DMS114 treated with DMSO at 0.1 percent for 48 hours (cell line): ENCODE data around the gene P4HA2.
"Not testable (repeated sequence)": the region's sequence is repeated elsewhere in the genome, so short reads cannot be mapped to it uniquely, and the experiment has no call there.

ENCODE experiments used
- DNase-seq: peaks from one replicate; lab custom pipeline; 2025; ENCODE audit not compliant: unreplicated experiment; lab: John Stamatoyannopoulos, UW

The P4HA2 gene

DNA sequence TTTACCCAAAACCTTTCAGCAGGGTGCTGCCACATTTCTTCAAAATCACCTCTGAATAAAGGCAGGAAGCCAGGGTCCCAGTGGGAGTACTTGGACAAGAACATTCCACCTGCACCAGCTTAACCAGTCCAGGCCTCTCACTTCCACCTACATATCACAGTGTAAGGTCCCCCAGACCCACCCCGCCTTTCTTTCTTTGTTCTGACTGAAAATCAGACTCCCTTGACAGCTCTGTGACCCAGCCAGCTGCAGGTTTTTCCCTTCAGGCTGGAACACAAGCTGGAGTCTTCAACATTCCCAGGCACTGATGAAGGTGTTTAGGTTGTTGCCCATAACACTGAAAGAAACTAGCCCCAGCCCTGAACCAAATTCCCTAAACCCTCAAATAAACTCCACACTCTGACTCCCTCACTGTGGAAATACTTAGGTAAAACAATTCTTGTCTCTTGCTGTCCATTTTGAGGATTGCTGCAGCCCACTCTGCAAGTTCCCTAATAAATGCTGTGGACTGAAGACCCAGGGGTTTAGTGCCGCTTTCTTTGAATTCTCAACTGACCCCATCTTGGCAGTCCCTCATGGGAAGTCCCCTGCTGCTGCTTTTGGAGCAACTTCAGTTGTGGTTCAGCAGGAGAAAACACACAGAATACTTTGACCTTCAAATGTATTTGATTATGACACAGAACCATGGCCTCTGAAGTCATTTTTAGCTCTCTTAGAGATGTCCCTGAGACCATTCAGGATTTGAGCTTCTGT lies 24.8 kb downstream of the P4HA2 start:
- no peak for DNase-seq

DNA sequence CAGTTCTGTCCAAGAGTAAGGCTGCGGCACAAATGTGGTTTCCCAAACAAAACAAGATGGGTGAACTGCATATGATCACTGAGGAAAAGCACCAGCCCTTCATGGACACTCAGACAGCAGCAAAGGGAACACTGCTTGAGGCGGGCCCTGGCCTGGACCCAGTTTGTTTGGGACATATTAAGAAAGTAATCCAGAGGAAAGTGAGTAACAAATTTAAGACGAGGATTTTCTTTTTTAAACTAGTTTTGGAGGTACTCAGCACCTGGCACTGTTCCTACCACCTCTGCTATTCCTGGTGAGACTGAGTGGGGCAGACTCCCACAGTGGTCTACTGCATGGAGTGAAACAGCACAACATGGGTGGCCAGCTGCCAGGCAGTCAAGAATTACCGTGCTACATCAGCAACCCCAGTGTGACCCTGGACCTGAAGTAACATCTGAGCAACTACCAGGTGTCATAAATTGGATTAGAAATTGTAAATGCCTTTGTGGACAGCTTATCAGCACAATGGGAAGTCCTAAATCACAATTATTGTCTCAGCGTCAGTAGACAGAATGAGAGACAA lies 28.5 kb downstream of the P4HA2 start:
- no peak for DNase-seq

DNA sequence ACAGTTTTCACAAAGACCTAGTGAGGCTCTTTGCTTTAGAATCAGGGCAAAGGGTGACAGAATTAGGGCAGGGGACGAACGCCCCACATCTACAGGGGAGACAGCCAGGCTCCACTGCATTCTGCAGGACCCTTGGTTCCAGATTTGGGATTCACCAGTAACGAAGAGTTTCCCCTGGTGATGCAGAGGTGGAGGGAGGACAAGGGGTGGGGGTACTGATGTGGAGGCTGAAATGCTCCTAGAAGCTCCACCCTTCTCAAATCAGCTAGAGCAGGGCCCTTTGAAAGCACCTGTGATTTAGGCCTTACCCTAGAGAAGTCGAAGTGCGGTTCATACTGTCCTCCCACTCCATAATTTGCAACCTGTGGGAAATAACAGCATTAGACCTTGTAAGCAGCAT lies 29.1 kb downstream of the P4HA2 start:
- no peak for DNase-seq

DNA sequence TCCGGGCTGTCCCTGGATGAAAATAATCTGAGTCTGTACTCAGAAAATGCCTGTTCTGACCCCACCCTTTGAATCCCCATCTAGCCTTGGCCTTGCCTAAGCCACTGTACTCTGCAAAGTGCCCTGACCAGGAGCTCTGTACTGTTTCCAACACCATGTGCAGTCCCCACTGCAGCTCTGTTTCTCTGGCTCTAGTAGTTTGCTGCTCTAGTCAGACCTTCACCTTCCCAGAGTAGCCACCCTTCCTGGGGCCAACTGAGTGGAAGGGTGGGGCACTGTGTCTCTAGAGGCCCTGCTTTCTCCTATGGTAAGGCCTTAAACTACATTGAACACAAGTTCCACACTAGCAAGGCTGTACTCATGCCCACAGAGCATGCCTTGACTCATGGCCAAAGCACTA lies 31.9 kb downstream of the P4HA2 start:
- no peak for DNase-seq

DNA sequence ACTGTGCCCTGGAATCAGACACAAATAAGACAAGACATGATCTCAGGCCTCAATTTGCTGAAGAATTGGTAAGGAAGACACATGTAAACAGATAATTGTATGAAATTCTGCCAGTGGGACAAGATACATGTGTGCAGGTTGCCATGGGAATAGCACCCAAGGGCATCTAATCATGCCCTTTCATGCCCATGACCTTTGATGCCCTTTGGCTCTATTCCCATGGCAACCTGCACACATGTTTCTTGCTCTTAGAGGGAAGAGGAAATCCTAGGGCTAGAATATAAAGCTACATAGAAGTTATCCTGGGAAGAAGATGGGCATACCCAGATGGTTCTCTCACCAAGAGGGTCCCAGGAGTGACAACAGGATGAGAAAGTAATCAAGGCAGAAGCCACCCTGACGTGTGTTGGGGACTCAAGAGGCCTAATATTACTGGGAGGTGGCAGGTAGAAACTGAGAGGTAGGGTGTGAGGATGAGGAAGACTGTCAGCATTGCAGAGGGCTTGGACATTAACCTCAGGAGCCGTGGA lies 34.4 kb downstream of the P4HA2 start:
- no peak for DNase-seq

DNA sequence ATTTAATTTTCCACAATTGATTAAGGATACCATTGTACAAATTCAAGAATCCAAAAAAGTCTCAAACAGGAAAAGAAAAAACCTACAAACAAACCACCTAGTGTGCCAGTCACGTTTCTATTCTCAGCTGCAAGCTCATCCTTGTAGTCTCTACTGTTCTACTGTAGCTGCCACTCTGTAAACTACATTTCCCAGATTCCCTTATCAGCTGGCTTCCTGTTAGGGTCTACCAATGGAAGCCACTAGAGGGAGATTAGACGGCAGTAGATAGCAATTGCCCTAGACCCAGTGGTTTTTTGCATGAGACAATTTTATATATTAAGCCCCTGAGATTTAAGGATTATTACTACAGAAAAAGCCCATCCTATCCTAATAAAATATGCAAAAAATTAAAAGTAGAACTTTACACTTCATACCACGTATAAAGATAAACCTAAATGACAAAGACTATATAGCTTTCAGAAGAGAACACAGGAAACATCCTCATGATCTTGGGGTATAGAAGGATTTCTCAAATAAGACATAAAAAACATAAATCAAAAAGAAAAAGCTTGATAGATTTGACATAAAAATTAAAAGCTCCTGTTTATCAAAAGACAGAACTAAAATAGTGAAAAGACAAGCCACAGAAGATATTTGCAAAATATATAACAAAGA lies 37.4 kb downstream of the P4HA2 start:
- DNase-seq, result peak; percentile 86

DNA sequence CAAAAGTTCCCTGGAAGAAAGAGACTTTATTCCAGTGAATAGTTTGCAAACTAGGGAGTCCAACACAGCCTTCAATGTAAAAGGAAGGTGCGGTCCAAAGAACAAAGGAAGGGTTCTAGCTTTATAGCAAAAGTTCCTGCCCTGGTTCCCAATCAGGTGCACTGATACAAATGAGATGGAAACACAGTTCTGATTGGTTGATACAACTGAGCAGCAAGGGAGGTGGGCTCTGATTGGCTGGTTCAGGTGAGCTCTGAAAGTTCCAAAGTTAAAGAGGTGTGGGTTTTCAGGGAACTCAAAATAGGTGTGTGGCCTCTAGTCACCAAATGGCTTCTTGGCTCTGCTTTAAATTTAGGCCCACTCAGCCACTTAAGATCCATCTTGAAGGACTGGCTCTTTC lies 43.1 kb downstream of the P4HA2 start:
- no peak for DNase-seq

DNA sequence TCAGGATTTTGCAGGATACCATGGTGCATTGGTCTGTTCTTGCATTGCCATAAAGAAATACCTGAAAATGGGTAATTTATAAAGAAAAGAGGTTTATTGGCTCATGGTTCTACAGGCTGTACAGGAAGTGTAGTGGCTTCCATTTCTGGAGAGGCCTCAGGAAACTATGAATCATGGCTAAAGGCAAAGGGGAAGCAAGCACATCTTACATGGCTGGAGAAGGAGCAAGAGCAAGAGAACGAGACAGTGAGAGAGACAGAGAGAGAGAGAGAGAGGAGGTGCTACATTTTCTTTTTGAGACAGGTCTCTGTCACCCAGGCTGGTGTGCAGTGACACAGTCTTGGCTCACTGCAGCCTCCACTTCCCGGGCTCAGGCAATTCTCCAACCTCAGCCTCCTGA lies 43.9 kb downstream of the P4HA2 start:
- DNase-seq, result no peak

DNA sequence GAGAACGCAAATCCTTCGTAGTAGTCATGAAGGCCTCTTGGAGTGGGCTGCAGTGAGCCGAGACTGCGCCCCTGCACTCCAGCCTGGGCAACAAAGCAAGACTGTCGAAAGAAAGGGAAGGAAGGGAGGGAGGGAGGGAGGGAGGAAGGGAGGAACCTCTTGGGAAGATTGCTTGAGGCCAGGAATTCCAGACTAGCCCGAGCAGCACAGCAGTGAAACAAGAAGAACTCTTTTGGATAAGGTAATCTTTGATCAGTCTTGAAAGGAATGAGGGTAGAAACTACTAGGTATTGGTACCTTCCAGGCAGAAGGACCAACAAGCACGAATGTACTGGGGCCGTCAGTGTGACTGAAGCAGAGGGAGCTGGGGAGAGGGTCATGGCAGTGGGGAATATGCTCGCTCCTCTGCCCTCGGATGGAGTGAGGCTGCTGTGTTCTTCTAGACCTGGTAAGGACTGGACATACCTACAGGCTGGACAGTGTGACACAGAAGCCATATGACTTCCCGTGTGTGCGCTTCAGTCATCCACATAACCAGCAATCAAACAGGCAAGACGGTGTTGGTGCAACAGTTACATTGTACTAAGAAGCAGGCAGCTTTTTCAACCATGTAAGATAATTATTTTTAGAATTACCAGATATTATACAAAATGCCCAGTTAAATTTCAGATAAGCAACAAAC lies 45.2 kb downstream of the P4HA2 start:
- no peak for DNase-seq

DNA sequence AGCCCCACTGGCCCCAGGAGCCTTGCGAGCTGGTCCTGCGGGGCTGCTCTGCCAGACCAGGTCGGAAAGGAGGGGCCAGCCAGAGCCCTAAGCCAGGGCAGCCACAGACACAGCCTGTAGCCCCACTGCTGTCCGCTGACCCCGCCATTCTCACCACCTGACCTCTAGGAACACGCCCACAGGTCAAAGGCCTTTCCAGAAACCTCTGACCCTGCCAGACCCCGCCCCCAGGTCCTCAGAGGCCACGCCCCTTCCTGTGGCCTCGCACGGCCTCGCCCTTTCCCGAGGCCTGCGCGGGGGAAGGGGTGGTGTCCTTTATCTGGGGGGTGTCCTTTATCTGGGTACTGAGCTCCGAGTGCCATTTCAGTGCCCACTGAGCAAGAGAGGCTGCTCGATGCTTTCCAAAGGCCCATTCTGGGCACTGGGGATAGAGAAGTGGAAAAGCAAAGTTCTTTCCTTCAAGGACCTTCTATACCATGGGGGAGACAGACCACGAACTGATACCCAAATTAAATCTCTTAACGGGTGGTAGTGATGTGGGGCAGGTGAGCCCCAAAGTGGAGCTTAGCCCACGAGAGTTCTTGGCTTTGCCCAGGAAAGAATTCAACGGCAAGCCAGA lies 46.5 kb downstream of the P4HA2 start:
- no peak for DNase-seq

DNA sequence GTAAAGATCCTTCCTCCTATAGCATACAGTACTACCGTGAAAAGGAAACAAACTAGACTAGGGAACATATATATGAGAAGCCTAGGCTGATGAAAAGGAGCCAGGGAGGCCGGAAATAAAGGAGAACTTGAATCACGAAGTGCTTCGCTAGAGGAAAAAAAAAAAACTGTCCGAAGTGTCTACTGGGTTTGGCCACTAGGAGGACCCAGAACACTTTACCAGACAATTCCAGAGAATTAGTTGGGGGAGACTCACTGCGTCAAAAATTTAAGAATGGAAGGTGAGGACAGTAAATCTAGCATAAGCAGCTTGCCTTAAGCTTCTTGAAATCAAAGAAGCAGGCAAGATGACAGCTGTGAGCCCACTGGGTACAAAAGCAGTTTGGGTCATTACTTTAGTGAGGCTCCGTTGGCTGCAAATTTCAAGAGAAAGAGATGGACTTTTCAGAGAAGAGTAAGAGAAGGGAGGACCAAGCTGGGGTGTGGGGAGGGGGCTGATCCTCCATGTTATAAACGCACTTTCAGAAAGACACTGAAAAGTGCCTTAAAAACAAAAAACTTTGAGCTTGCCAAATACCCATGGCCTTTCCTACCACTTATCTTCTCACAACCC lies 47.4 kb downstream of the P4HA2 start:
- peak; percentile 17 for DNase-seq

DNA sequence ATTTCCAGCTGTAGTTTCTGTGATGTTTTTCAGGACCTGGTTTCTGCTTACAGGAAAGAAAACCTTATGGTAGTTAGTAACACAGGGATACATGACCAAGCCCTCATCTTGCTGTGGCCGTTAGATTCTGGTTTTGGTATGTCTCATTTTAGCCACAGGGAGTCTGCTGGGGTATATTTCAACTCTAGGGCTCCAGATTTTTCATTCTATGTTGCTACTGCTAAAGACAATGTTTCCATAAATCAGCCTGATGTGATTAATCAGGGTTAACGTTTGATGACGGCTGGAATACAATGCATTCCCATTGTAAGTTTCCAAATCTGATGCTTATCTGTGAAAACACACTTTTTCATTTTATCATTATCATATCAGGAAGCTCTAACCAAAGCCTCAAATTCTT lies 48.2 kb downstream of the P4HA2 start:
- no peak for DNase-seq

DNA sequence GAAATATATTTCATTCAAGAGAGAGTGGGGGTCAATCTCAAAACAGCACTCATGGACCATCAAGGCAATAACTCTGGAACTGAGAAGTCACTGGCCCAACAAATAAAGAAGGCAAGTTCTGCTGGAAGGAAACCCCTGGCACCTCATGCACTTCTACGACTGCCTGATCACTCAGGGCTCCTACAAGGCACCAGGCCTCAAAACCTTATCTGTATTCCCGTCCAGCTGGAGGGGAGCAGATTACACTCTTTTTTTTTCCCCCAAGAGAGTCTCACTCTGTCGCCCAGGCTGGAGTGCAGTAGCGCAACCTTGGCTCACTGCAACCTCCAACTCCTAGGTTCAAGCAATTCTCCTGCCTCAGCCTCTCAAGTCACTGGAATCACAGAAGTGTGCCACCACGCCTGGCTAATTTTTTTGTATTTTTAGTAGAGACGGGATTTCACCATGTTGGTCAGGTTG lies 49.9 kb downstream of the P4HA2 start:
- no peak for DNase-seq

DNA sequence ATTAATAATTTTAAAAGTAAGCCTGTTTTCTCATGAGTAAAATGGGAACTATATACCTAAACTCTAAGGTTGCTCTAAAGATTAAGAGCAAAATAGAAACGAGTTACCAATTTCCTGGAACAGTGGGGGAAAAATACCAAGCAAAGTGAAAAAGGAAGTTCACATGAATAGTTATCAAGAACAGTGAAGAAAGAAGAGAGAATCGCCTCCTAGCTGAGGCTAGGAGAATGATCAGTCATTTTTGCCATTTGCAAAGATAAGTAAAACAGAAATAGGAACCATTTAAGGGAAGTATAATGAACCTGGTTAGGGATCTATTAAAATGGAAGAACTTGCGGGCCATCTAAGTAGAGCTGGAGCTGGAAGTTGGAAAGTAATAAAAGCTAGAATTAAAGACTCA lies 50.7 kb downstream of the P4HA2 start:
- DNase-seq, result no peak

DNA sequence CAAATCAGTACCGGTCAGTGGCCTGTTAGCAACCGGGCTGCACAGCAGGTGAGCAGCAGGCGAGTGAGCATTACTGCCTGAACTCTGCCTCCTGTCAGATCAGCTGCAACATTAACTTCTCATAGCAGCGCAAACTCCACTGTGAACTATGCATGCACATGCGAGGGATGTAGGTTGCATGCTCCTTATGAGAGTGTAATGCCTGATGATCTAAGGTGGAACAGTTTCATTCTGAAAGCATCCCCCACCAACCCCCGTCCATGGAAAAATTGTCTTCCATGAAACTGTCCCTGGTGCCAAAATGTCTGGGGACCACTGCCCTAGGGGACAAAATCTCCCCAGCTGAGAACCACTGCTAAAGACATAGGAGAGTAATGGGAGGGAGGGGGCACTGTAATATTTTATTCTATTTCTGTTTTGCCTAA lies 51.1 kb downstream of the P4HA2 start:
- DNase-seq, result no peak

DNA sequence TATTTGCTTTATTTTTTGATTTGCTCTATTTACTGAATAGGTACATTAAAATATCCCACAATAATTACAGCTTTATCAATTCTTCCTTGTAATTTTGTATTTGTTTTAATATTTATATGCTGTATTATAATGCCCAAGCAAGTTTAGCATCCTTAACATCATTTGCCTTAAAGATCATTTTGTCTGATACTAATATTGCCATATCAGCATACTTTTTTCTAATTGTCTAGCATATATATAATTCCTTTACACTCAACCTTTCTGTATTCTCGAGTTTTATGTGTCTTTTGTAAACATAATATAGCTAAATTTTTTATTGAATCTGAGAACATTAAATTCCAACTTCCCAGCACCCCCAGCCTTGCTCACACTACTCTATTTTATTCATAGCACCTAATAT lies 64.7 kb downstream of the P4HA2 start:
- no peak for DNase-seq

DNA sequence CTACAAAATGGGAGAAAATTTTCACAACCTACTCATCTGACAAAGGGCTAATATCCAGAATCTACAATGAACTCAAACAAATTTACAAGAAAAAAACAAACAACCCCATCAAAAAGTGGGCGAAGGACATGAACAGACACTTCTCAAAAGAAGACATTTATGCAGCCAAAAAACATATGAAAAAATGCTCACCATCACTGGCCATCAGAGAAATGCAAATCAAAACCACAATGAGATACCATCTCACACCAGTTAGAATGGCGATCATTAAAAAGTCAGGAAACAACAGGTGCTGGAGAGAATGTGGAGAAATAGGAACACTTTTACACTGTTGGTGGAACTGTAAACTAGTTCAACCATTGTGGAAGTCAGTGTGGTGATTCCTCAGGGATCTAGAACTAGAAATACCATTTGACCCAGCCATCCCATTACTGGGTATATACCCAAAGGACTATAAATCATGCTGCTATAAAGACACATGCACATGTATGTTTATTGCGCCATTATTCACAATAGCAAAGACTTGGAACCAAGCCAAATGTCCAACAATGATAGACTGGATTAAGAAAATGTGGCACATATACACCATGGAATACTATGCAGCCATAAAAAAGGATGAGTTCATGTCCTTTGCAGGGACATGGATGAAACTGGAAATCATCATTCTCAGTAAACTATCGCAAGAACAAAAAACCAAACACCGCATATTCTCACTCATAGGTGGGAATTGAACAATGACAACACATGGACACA lies 65.9 kb downstream of the P4HA2 start:
- DNase-seq, result not testable (repeated sequence)

DNA sequence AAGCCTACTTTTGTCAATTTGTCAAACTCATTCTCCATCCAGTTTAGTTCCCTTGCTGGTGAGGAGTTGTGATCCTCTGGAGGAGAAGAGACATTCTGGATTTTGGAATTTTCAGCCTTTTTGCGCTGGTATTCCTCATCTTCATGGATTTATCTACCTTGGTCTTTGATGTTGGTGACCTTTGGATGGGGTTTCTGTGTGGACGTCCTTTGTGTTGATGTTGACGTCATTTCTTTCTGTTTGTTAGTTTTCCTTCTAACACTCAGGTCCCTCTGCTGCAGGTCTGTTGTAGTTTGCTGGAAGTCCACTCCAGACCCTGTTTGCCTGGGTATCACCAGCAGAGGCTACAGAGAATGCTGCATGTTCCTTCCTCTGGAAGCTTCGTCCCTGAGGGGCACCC lies 71.2 kb downstream of the P4HA2 start:
- no peak for DNase-seq

DNA sequence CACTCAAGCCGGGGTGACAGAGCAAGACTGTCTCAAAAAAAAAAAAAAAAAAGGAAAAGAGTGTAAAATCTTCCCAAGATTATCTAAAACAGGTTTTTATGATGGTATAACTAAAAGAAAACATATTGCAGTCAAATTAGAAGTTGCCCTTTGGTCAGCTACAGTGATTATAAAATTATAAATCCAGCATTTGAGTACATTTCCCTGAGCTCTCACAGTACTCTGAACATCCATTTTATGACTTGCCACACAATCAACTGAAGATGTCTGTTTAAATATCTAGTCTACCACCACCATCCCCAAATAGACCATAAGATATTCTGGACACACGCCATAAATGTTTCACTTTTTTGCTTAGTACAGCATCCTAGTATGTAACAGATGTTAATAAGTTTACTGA lies 77.1 kb downstream of the P4HA2 start:
- DNase-seq, result no peak

DNA sequence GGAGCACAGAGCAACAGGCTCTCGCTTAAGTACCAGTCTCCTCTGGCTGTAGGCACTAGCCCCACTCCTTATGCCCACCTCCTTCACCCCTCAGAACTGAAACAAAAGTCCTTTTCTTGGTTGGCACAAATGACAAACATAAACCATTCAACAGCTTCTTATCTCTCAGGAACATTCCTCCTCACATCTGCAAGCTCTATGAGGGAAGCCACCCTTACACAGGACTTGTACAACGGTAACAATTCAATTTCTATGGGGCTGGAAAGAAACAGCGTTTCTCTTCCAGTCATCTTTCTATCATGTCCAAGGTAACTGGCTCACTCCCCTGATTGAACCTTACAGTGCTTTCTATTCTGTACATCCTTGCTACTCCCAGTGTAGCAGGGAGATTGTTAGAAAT lies 80.0 kb downstream of the P4HA2 start:
- DNase-seq, result no peak
